HepG2 (cell line): ENCODE data around the gene PIK3CG. TPM values are rescaled to one million over a fixed set of nuclear protein-coding genes. Genes with fewer than 3 reads are reported as not detected.

Experiments used
- ATAC-seq: fragments of 200-7000 bp; cut with Tn5 transposase; 3 replicates; pipeline ENCODE4 v1.9.1; 2020; ENCODE audit warnings: mild to moderate bottlenecking, moderate library complexity
- BruUV-seq: library from RNA; stranded (reverse); fragments of 400-500 nt; replicated peaks from 2 replicates; lab custom pipeline; 2021; lab: Mats Ljungman, UMichigan
- CTCF ChIA-PET: fragments of 300-600 bp; formaldehyde crosslinking; extraction: SDS; loops from one replicate; lab custom pipeline; 2021; ENCODE audit warnings: low total read pairs, inconsistent platforms, low intra/inter-chr PET ratio; lab: Yijun Ruan, JAX
- POLR2A ChIA-PET: fragments of 350-600 bp; sonication (Branson Sonifier 250); formaldehyde crosslinking; loops from one replicate; lab custom pipeline; 2020; ENCODE audit warnings: antibody characterized with exemption, inconsistent platforms; lab: Yijun Ruan, JAX
- DNase-seq: peaks from one replicate; pipeline ENCODE4 v3.0.0-alpha.2; 2015; ENCODE audit warnings: low spot score
- FAIRE-seq: peaks from 3 replicates; lab custom pipeline; 2011; peaks lifted over from hg19 to GRCh38; lab: Jason Lieb, UNC
- H2AFZ ChIP-seq: one replicate; pipeline ENCODE4 v1.6.1; 2011; ENCODE audit warnings: low read length, inconsistent platforms
- H3K27ac ChIP-seq: fragments of 300-600 bp; 3 replicates; pipeline ENCODE4 v1.8.0; 2011; ENCODE audit warnings: mixed run types, mild to moderate bottlenecking, mixed read lengths, low read length, inconsistent platforms; ENCODE audit not compliant: insufficient read depth; ENCODE audit errors: extremely low read length
- H3K27me3 ChIP-seq, 2 experiments: fragments of 200-600 bp in 1 of 2; 2 replicates in 1 of 2; 3 replicates in 1 of 2; pipeline versions ENCODE4 v1.6.0 to v1.8.0; 2011; ENCODE audit warnings: low read length in 2 of 2, mild to moderate bottlenecking in 2 of 2, moderate library complexity in 2 of 2, inconsistent platforms in 1 of 2; ENCODE audit not compliant: insufficient read depth in 2 of 2, control insufficient read depth in 1 of 2
- H3K36me3 ChIP-seq, 2 experiments: fragments of 200-600 bp in 1 of 2; replicated peaks in 1 of 2; 2 replicates in 1 of 2; 3 replicates in 1 of 2; pipeline versions ENCODE4 v1.5.1 to v1.8.0; 2011; ENCODE audit warnings: low read length in 2 of 2, inconsistent platforms in 1 of 2; ENCODE audit not compliant: insufficient read depth in 2 of 2, control insufficient read depth in 1 of 2
- H3K4me1 ChIP-seq: 2 replicates; pipeline ENCODE4 v1.5.1; 2012; ENCODE audit warnings: low read length, inconsistent platforms; ENCODE audit not compliant: insufficient read depth
- H3K4me2 ChIP-seq: 2 replicates; pipeline ENCODE4 v1.6.0; 2011; ENCODE audit warnings: low read depth, low read length, inconsistent platforms
- H3K4me3 ChIP-seq, 3 experiments: fragments of 200-600 bp in 1 of 3; sonication (generic), shearing (Covaris generic) in 1 of 3; replicated peaks in 1 of 3; 2 replicates each; pipeline ENCODE4 v1.5.1; 2011 to 2016; ENCODE audit warnings: low read length in 3 of 3, inconsistent platforms in 2 of 3, low read depth in 2 of 3, mild to moderate bottlenecking in 2 of 3, control low read depth in 1 of 3, mixed read lengths in 1 of 3; ENCODE audit not compliant: insufficient read depth in 1 of 3
- H3K79me2 ChIP-seq: one replicate; pipeline ENCODE4 v1.6.1; 2011; ENCODE audit warnings: low read length, inconsistent platforms; ENCODE audit not compliant: insufficient read depth
- H3K9ac ChIP-seq: 2 replicates; pipeline ENCODE4 v1.6.0; 2011; ENCODE audit warnings: mild to moderate bottlenecking, low read depth, low read length, inconsistent platforms; ENCODE audit not compliant: insufficient read depth
- H3K9me3 ChIP-seq: 2 replicates; pipeline ENCODE4 v1.5.1; 2012; ENCODE audit warnings: mild to moderate bottlenecking, low read length
- H4K20me1 ChIP-seq: 2 replicates; pipeline ENCODE4 v1.6.0; 2011; ENCODE audit warnings: inconsistent platforms, mild to moderate bottlenecking, low read length, moderate library complexity; ENCODE audit not compliant: insufficient read depth
- CAMTA2 ChIP-seq: sonication (generic); formaldehyde crosslinking; IDR thresholded peaks from 2 replicates; pipeline ENCODE4 v1.4.0; 2020; ENCODE audit warnings: mild to moderate bottlenecking, missing genetic modification reagents, borderline replicate concordance
- EHMT2 ChIP-seq: fragments of 200-600 bp; sonication (generic); IDR thresholded peaks from 2 replicates; pipeline ENCODE4 v1.7.0; 2017; ENCODE audit warnings: antibody characterized with exemption, low read depth, low read length, borderline replicate concordance
- RFX1 ChIP-seq: fragments of 450-650 bp; IDR thresholded peaks from 2 replicates; pipeline ENCODE4 v1.6.1; 2017
- XBP1 ChIP-seq: sonication (generic); formaldehyde crosslinking; IDR thresholded peaks from 2 replicates; pipeline ENCODE4 v1.5.0; 2020; ENCODE audit warnings: missing genetic modification reagents
- ZBTB7A ChIP-seq: sonication (generic); formaldehyde crosslinking; IDR thresholded peaks from 2 replicates; pipeline ENCODE4 v1.8.0; 2022; ENCODE audit warnings: mild to moderate bottlenecking, missing genetic modification reagents
- ZNF558 ChIP-seq: sonication (generic); formaldehyde crosslinking; IDR thresholded peaks from 2 replicates; pipeline ENCODE4 v1.9.0; 2022; ENCODE audit warnings: mild to moderate bottlenecking, missing genetic modification reagents, borderline replicate concordance
- ZNF703 ChIP-seq: sonication (generic); formaldehyde crosslinking; IDR thresholded peaks from 2 replicates; pipeline ENCODE4 v1.5.1; 2020; ENCODE audit warnings: missing genetic modification reagents, mild to moderate bottlenecking, moderate library complexity, borderline replicate concordance
- ZSCAN12 ChIP-seq: sonication (generic); formaldehyde crosslinking; IDR thresholded peaks from 2 replicates; pipeline ENCODE4 v1.9.0; 2021; ENCODE audit warnings: mild to moderate bottlenecking, missing genetic modification reagents
- WGBS: methylation state at CpG from one replicate; pipeline ENCODE4 v1.1.6; 2017; ENCODE audit warnings: low lambda C conversion rate; 5-methylcytosine and 5-hydroxymethylcytosine counted together
- in situ Hi-C: cut with HindIII; loops from 2 replicates; pipeline ENCODE4 v1.10.0; 2017; ENCODE audit warnings: low pct_unique_long_range_greater_than_20kb; ENCODE audit not compliant: extremely low pct_ligation_motif_present
- intact Hi-C: fragments of 100-400 bp; cut with micrococcal nuclease; formaldehyde crosslinking; loops from one replicate; pipeline ENCODE4 v1.10.0; 2022; ENCODE audit not compliant: unreplicated experiment
- polyA plus RNA-seq, 8 experiments: library from polyadenylated mRNA; depleted of rRNA in 3 of 8; stranded (reverse) in 7 of 8; unstranded in 1 of 8; fragments of >200 nt; fragmentation: Illumina TruSeq in 4 of 8; extraction: Trizol in 4 of 8; gene quantifications; 2 replicates each; pipeline versions ENCODE4 v1.2.1 to v1.2.3, GENCODE V29; 2011 to 2016; ENCODE audit warnings: low read depth in 4 of 8, missing spikeins in 1 of 8, mixed read lengths in 1 of 8; ENCODE audit not compliant: insufficient read depth in 1 of 8
- total RNA-seq, 5 experiments: library from RNA; depleted of rRNA; stranded (reverse); fragments of >200 nt; fragmentation: Illumina TruSeq; extraction: Trizol; gene quantifications; 2 replicates each; pipeline ENCODE4 v1.2.3, GENCODE V29; 2016; ENCODE audit warnings: low read depth in 1 of 5
- TF ChIP-seq, protein P1 (sequence below): sonication (generic); formaldehyde crosslinking; IDR thresholded peaks from 2 replicates; pipeline ENCODE4 v1.4.0; 2020; ENCODE audit warnings: mild to moderate bottlenecking, missing genetic modification reagents, borderline replicate concordance
- TF ChIP-seq, protein P2 (sequence below): sonication (generic); formaldehyde crosslinking; conservative IDR thresholded peaks from 2 replicates; pipeline ENCODE4 v1.8.0; 2022; ENCODE audit warnings: missing genetic modification reagents
- TF ChIP-seq, protein P3 (sequence below): IDR thresholded peaks from 2 replicates; pipeline ENCODE4 v1.6.1; 2016

The PIK3CG gene
- total and polyA plus RNA-seq, 2 of the 13 experiments (the other 11 are each of a cell fraction or from before 2014, with no cell fraction given), result not detected

DNA sequence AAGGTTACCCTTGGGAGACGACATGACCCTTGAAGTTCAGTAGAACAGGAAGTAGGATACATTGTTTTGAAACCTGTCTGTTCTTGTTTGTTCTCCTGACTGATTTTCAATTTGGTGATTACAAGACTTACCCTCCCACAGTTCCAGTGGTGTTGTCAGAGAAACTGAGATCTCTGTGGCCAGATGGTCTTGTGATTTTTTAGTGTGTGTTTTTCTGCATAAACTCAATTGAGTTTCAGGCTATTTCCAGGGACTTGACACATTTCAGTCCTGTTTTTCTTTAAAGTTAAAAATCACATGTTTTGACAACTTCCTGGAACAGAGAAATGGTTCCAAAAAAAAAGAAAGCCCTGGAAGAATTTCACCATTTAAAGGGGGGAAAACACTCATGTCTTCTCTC, 22.3 kb downstream of the PIK3CG start:
- H3K9ac ChIP-seq, result no peak overlapping the region
- ChIA-PET POLR2A (no interaction called here), CTCF (no interaction called here)
- H3K27ac ChIP-seq, result no peak overlapping the region
- DNase-seq, result no peak
- TF ChIP-seq CAMTA2, result no peak
- TF ChIP-seq, protein P1, sequence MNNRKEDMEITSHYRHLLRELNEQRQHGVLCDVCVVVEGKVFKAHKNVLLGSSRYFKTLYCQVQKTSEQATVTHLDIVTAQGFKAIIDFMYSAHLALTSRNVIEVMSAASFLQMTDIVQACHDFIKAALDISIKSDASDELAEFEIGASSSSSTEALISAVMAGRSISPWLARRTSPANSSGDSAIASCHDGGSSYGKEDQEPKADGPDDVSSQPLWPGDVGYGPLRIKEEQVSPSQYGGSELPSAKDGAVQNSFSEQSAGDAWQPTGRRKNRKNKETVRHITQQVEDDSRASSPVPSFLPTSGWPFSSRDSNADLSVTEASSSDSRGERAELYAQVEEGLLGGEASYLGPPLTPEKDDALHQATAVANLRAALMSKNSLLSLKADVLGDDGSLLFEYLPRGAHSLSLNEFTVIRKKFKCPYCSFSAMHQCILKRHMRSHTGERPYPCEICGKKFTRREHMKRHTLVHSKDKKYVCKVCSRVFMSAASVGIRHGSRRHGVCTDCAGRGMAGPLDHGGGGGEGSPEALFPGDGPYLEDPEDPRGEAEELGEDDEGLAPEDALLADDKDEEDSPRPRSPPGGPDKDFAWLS, result no peak
- no peak for TF ChIP-seq RFX1
- TF ChIP-seq, protein P2, sequence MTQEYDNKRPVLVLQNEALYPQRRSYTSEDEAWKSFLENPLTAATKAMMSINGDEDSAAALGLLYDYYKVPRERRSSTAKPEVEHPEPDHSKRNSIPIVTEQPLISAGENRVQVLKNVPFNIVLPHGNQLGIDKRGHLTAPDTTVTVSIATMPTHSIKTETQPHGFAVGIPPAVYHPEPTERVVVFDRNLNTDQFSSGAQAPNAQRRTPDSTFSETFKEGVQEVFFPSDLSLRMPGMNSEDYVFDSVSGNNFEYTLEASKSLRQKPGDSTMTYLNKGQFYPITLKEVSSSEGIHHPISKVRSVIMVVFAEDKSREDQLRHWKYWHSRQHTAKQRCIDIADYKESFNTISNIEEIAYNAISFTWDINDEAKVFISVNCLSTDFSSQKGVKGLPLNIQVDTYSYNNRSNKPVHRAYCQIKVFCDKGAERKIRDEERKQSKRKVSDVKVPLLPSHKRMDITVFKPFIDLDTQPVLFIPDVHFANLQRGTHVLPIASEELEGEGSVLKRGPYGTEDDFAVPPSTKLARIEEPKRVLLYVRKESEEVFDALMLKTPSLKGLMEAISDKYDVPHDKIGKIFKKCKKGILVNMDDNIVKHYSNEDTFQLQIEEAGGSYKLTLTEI (CRISPR knock-in tag), result no peak
- no peak for TF ChIP-seq ZNF703 (CRISPR knock-in tag)
- no peak for TF ChIP-seq ZSCAN12 (CRISPR knock-in tag)
- TF ChIP-seq ZNF558 (CRISPR knock-in tag), result no peak
- no peak for TF ChIP-seq XBP1 (CRISPR knock-in tag)
- TF ChIP-seq EHMT2, result no peak
- TF ChIP-seq, protein P3, sequence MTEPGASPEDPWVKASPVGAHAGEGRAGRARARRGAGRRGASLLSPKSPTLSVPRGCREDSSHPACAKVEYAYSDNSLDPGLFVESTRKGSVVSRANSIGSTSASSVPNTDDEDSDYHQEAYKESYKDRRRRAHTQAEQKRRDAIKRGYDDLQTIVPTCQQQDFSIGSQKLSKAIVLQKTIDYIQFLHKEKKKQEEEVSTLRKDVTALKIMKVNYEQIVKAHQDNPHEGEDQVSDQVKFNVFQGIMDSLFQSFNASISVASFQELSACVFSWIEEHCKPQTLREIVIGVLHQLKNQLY (CRISPR knock-in tag), result no peak
- no peak for TF ChIP-seq ZBTB7A (CRISPR knock-in tag)
- H3K36me3 ChIP-seq, result no peaks in the 10 kb centered on the region
- BruUV-seq, result no TSS peak
- no peak for ATAC-seq
- intact Hi-C loops (no loop called here), in situ Hi-C loops (no loop called here)
- H4K20me1 ChIP-seq, result no peaks in the 10 kb centered on the region
- H3K4me1 ChIP-seq, result no peaks in the 10 kb centered on the region
- peaks cover 0 to 3% of the 10 kb centered on the region in 2 experiments; a peak in 1 of 5 replicates for H3K27me3 ChIP-seq
- no peaks in the 10 kb centered on the region for H3K79me2 ChIP-seq
- WGBS, result 0% methylated on average over 1 of the region's 1 CpG
- H3K9me3 ChIP-seq, result no peaks in the 10 kb centered on the region
- no peak overlapping the region for H3K4me3 ChIP-seq
- no peak overlapping the region for H2AFZ ChIP-seq
- no peak for FAIRE-seq
- H3K4me2 ChIP-seq, result no peak overlapping the region
